ENCODE data around the gene FAIM2. TPM values are rescaled to one million over a fixed set of nuclear protein-coding genes. Genes with fewer than 3 reads are reported as not detected.
A peak's percentile ranks its signal among the peaks of the same experiment; 100 is the strongest.

FAIM2 gene
- total and polyA plus RNA-seq, 7 donors = 1.2 to 12.8 (median 6.1) TPM; not detected in 1

DNA sequence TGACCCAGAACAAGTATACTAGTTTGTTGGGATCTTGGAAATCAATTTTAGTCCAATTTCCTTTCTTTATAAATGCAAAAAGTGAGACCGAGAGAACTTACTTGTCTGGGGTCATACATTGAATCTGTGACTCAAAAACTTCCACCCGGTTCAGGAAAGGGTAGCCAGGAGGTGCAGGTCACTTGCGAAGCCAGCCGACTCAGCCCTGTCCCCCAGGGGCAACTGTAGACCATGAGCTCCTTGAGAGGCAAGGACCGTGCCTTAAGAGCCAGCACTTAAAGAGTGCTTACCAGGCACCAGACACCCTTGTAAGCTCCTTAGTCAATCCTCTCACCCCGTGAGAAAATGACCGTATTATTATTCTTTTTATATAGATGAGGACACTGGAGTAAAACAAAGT lies 60.3 kb downstream of the FAIM2 start:
- peaks cover 0 to 10% (median 0%) of the 10 kb centered on the region in 3 donors for H3K27me3 ChIP-seq
- 86 to 92% methylated on average over 7 of the region's 7 CpGs for WGBS, 2 donors
- intact Hi-C loops (cut with DNase I) = loop anchor here (2.0 to 5.0 kb wide), 3 partner anchors 15 to 81 kb away; partner anchors contain the start of gene NCKAP5L
- peaks cover 0 to 20% (median 17%) of the 10 kb centered on the region in 4 donors for H3K4me1 ChIP-seq
- H3K27ac ChIP-seq = peak overlapping the region; percentile 84 to 91 (median 90)
- TF ChIP-seq EP300 (IDR thresholded peaks at IDR 0.05) (no peak), POLR2A (IDR thresholded peaks at IDR 0.05) (no peak), POLR2AphosphoS5 (IDR thresholded peaks at IDR 0.05) (no peak)
- TF ChIP-seq, protein P1, sequence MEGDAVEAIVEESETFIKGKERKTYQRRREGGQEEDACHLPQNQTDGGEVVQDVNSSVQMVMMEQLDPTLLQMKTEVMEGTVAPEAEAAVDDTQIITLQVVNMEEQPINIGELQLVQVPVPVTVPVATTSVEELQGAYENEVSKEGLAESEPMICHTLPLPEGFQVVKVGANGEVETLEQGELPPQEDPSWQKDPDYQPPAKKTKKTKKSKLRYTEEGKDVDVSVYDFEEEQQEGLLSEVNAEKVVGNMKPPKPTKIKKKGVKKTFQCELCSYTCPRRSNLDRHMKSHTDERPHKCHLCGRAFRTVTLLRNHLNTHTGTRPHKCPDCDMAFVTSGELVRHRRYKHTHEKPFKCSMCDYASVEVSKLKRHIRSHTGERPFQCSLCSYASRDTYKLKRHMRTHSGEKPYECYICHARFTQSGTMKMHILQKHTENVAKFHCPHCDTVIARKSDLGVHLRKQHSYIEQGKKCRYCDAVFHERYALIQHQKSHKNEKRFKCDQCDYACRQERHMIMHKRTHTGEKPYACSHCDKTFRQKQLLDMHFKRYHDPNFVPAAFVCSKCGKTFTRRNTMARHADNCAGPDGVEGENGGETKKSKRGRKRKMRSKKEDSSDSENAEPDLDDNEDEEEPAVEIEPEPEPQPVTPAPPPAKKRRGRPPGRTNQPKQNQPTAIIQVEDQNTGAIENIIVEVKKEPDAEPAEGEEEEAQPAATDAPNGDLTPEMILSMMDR (IDR thresholded peaks at IDR 0.05) = no peak
- peak overlapping the region in 3 of 4 donors; percentile 59 to 80 (median 64) for H3K4me3 ChIP-seq
- H3K9me3 ChIP-seq = no peaks in the 10 kb centered on the region
- no peak for DNase-seq
- no peaks in the 10 kb centered on the region for H3K36me3 ChIP-seq

DNA sequence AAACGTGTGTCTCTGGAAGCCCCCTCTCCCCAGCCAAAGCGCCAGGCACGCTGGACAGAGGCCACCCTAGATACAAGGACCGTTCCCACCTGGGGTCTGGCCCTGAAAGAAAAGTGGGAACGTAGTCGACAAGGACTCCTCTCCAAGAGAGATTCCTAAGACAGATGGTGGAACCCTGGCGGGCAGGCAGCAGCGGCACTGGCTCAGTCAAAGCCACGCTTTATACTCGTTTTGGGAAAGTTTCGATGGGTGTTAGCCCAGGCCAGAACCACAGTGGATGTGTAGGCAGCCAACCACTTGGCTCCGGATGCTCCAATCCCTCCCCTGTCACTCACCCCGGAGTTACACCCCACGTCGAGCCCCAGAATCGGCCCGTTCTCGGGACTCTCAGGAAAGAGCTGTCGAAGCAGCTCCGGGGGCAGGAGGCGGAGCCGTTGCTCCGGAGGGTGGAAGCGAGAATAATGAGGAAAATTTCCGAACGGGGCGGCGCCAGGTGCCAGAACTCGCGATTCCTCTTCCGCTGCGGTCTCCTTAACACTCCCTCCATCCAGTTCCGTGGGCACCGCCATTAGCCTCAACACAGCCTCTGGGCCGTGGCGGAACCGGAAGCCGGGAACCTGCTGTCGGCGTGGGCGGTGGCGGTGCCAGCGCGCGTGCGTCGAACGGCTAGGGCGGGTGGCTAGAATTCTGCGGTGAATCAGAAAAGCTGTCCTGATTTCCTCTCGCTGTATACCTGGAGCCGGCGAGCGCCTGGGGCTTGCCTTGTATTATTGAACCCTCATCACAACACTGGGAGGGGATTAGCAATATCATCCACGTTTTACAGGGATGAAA lies 61.0 kb downstream of the FAIM2 start, which contains the start of gene BCDIN3D:
TSS of gene BCDIN3D (minus strand) at position 588 of the 834 bp plus-strand sequence. CDS start at position 569, 19 bp downstream.
- intact Hi-C loops (cut with DNase I) = loop anchor here (2.0 to 5.0 kb wide), 3 partner anchors 14 to 80 kb away; partner anchors contain the start of gene NCKAP5L
- peak; percentile 95 for DNase-seq
- H3K36me3 ChIP-seq = no peaks in the 10 kb centered on the region
- peak within 1 kb of the TSS; percentile 59 to 80 (median 64) for H3K4me3 ChIP-seq
- peaks cover 0 to 3% (median 0%) of the 10 kb centered on the region in 3 donors for H3K27me3 ChIP-seq
- WGBS, 2 donors = 0 to 1% methylated on average over 55 of the region's 55 CpGs
- no peaks in the 10 kb centered on the region for H3K9me3 ChIP-seq
- peak within 1 kb of the TSS; percentile 84 to 91 (median 90) for H3K27ac ChIP-seq
- TF ChIP-seq EP300 (IDR thresholded peaks at IDR 0.05) (no peak), POLR2AphosphoS5 (IDR thresholded peaks at IDR 0.05) (peak; percentile 79 to 92 (median 90)), POLR2A (IDR thresholded peaks at IDR 0.05) (peak; percentile 38 to 69)
- TF ChIP-seq, protein P1 (IDR thresholded peaks at IDR 0.05) = peak in 1 of 4 experiments; percentile 8
- peaks cover 0 to 20% (median 17%) of the 10 kb centered on the region in 4 donors for H3K4me1 ChIP-seq

DNA sequence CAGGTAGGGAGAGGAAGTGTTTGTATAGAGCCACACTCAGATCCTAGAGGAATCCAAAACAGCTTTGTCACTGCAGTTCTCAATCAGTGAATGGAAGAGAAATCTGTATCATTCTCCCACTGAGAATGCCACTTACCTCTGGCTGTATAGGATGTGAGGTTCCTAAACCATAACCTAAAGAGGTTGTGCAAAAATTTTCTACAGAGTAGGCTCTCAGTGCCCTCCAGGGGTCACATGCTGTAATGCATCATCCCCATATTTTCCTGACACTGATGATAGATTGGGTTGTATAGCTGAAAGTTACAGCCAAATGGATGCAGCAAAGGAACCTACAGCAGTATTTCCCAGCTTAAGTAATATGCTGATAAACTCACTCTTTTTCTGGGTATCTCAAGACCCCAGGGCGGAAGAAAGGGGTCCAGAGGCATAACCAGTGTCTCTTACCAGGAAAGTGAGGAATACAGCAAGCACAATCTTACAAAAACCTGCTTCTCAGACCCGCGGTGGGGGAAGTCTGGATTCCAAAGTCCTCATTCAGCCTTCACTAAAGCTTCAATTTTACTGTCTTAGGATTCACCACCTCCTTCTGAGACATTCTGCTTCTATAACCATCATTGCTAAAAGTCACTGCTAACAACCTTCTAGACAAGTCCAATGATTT lies 64.6 kb downstream of the FAIM2 start:
- TF ChIP-seq POLR2A (IDR thresholded peaks at IDR 0.05) (no peak), POLR2AphosphoS5 (IDR thresholded peaks at IDR 0.05) (no peak), EP300 (IDR thresholded peaks at IDR 0.05) (no peak)
- TF ChIP-seq, protein P1 (IDR thresholded peaks at IDR 0.05) = peak in 3 of 4 experiments; percentile 11 to 44 (median 39)
- H3K36me3 ChIP-seq = peaks cover 0 to 4% (median 0%) of the 10 kb centered on the region in 4 donors
- H3K9me3 ChIP-seq = no peaks in the 10 kb centered on the region
- H3K4me3 ChIP-seq = no peak overlapping the region
- H3K4me1 ChIP-seq = peaks cover 0 to 20% (median 17%) of the 10 kb centered on the region in 4 donors
- WGBS, 2 donors = 47 to 81% methylated on average over 3 of the region's 3 CpGs
- no peak overlapping the region for H3K27ac ChIP-seq
- intact Hi-C loops (cut with DNase I) = no loop called here
- H3K27me3 ChIP-seq = no peaks in the 10 kb centered on the region
- no peak for DNase-seq

DNA sequence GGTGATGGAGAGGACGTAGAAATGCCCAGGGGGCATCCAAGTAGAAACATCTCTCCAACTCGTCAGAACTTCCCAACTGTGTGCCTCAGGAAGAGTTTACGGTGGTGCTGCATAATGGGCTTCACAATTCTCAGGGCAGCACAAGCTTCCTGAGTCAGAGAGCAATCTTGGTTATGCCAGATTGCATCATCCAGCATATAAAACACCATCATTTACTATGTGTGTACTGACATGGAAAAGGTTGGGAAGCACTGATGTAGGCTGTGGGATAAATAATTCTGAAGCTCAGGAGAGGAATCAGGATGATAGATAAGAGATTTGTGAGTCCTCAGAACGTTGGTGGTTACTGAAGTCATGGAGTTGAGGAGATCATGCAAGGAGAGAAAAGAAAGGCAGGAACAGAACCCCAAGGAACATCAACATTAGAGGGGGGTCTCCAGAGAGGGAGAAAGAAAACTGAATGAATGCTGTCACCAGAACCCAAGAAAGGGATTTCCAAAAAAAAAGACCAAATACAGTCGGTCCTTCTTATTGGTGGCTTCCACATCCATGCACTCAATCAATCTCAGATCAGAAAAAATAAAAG lies 70.8 kb downstream of the FAIM2 start:
- Histone ChIP-seq H3K4me3 (no peak overlapping the region), H3K27ac (no peak overlapping the region), H3K9me3 (no peaks in the 10 kb centered on the region), H3K4me1 (peaks cover 0 to 9% (median 8%) of the 10 kb centered on the region in 4 donors), H3K27me3 (no peaks in the 10 kb centered on the region), H3K36me3 (peaks cover 0 to 4% (median 0%) of the 10 kb centered on the region in 4 donors)
- no peak for DNase-seq
- WGBS, 2 donors = 77 to 78% methylated on average over 5 of the region's 5 CpGs
- intact Hi-C loops (cut with DNase I) = no loop called here
- TF ChIP-seq POLR2AphosphoS5 (IDR thresholded peaks at IDR 0.05) (no peak), POLR2A (IDR thresholded peaks at IDR 0.05) (no peak), EP300 (IDR thresholded peaks at IDR 0.05) (no peak)
- TF ChIP-seq, protein P1 (IDR thresholded peaks at IDR 0.05) = no peak
